Neural cell (in vitro differentiated cells): Measurements from ENCODE around the gene MIXL1.

ENCODE experiments used
- EP300 ChIP-seq: fragments of 450-650 bp; conservative IDR thresholded peaks from 2 replicates; pipeline ENCODE4 v1.6.1; 2014; ENCODE audit warnings: antibody characterized with exemption, mild to moderate bottlenecking, moderate library complexity; ENCODE audit not compliant: poor library complexity, severe bottlenecking
- EZH2 ChIP-seq: fragments of 200-600, 300-800 bp; shearing (Covaris generic), sonication (generic); IDR thresholded peaks from 2 replicates; pipeline ENCODE4 v1.6.1; 2014; ENCODE audit warnings: antibody characterized with exemption, low read length, borderline replicate concordance, mild to moderate bottlenecking; ENCODE audit not compliant: insufficient read depth, poor library complexity, severe bottlenecking
- TF ChIP-seq, protein P1 (sequence below): fragments of 450-650 bp; IDR thresholded peaks from 2 replicates; pipeline ENCODE4 v1.5.1; 2014; ENCODE audit warnings: antibody characterized with exemption, mild to moderate bottlenecking, moderate library complexity; ENCODE audit not compliant: poor library complexity, severe bottlenecking

DNA sequence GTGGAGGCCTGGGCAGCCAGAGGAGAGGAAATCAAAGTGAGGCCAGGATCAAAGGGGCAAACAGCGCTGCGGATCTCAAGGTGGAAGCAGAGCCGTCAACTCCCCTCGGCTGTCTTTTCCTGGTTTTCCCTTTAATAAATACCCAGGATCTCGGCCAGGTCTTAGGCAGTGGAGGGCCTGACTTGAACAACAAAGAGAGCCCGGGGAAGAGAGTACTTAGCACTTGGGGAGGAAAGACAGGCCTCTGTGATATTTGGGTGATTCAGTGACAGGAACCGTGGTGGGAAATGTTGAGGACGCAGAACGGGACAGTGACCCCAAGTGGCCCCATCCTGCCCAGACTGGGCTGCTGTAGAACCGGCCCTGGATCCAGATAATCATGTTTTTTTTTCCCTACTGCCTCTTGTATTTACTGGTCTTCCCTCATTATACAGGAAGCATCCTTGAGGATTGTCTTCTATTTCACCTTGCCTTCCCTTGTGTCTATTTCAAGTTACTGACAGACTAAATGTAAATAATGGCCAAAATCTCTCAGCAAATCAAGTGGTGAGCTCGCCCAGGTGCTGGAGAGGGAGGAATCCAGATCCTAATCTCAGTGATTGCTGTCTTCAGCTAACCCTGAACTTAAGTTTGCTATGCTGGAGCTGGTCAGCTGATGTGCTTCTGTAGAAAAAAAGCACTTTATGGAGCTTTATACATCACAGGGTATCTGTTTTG lies 2.8 kb upstream of the MIXL1 start:
- no peak for TF ChIP-seq EP300
- TF ChIP-seq, protein P1, sequence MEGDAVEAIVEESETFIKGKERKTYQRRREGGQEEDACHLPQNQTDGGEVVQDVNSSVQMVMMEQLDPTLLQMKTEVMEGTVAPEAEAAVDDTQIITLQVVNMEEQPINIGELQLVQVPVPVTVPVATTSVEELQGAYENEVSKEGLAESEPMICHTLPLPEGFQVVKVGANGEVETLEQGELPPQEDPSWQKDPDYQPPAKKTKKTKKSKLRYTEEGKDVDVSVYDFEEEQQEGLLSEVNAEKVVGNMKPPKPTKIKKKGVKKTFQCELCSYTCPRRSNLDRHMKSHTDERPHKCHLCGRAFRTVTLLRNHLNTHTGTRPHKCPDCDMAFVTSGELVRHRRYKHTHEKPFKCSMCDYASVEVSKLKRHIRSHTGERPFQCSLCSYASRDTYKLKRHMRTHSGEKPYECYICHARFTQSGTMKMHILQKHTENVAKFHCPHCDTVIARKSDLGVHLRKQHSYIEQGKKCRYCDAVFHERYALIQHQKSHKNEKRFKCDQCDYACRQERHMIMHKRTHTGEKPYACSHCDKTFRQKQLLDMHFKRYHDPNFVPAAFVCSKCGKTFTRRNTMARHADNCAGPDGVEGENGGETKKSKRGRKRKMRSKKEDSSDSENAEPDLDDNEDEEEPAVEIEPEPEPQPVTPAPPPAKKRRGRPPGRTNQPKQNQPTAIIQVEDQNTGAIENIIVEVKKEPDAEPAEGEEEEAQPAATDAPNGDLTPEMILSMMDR: no peak
- no peak for TF ChIP-seq EZH2
